HG02623 (cell line): ENCODE results near the gene MOXD1.

Source experiments
- ATAC-seq: cut with Tn5 transposase; IDR thresholded peaks from one replicate; pipeline ENCODE4 v1.9.1; 2021; ENCODE audit warnings: moderate library complexity; ENCODE audit not compliant: unreplicated experiment

The MOXD1 gene

GRCh38 chr6:132246632-132247270 lies 154.5 kb downstream of the MOXD1 start:
- ATAC-seq = no peak

GRCh38 chr6:132246120-132246617 lies 155.1 kb downstream of the MOXD1 start:
- ATAC-seq = no peak
